WTC11 (cell line): ENCODE data around the gene TCL1B. TPM values are rescaled to one million over a fixed set of nuclear protein-coding genes. Genes with fewer than 3 reads are reported as not detected.

Source experiments
- ATAC-seq: fragments of 200-7000 bp; cut with Tn5 transposase; 2 replicates; pipeline ENCODE4 v1.10.0; 2021; ENCODE audit warnings: mild to moderate bottlenecking, moderate library complexity
- CTCF ChIA-PET: fragments of 300-600 bp; sonication (Branson Sonifier 250); formaldehyde crosslinking; loops from one replicate; lab custom pipeline; 2021; ENCODE audit warnings: antibody characterized with exemption; lab: Charles Lee
- POLR2A ChIA-PET: fragments of 350-600 bp; sonication (Branson Sonifier 250); formaldehyde crosslinking; loops from one replicate; lab custom pipeline; 2021; ENCODE audit warnings: antibody characterized with exemption; lab: Charles Lee
- DNase-seq: peaks from one replicate; pipeline ENCODE4 v3.0.0; 2021; ENCODE audit warnings: low spot score
- H3K27ac Mint-ChIP-seq: 2 replicates; pipeline ENCODE4 v1.8.0; 2021; ENCODE audit warnings: mixed read lengths
- H3K27me3 Mint-ChIP-seq: 2 replicates; pipeline ENCODE4 v1.8.0; 2021; ENCODE audit warnings: low read depth, mild to moderate bottlenecking, moderate library complexity, mixed read lengths
- H3K36me3 Mint-ChIP-seq: 2 replicates; pipeline ENCODE4 v1.8.0; 2021; ENCODE audit warnings: mixed read lengths
- H3K4me1 Mint-ChIP-seq: 2 replicates; pipeline ENCODE4 v1.8.0; 2022; ENCODE audit warnings: mixed read lengths
- H3K4me3 Mint-ChIP-seq: 2 replicates; pipeline ENCODE4 v1.8.0; 2021; ENCODE audit warnings: mild to moderate bottlenecking, moderate library complexity, mixed read lengths
- H3K9me3 Mint-ChIP-seq: 2 replicates; pipeline ENCODE4 v1.8.0; 2021; ENCODE audit warnings: mixed read lengths
- ATF6 ChIP-seq: sonication (generic); formaldehyde crosslinking; IDR thresholded peaks from 2 replicates; pipeline ENCODE4 v1.8.1; 2023; ENCODE audit warnings: mild to moderate bottlenecking, missing genetic modification reagents
- E2F1 ChIP-seq: sonication (generic); formaldehyde crosslinking; IDR thresholded peaks from 2 replicates; pipeline ENCODE4 v1.8.0; 2022; ENCODE audit warnings: mild to moderate bottlenecking, missing genetic modification reagents
- E2F4 ChIP-seq: sonication (generic); formaldehyde crosslinking; IDR thresholded peaks from 2 replicates; pipeline ENCODE4 v1.8.1; 2022; ENCODE audit warnings: low read depth, mild to moderate bottlenecking, moderate library complexity, missing genetic modification reagents, borderline replicate concordance
- GTF2I ChIP-seq: fragments of 250-450 bp; sonication (Bioruptor Pico); conservative IDR thresholded peaks from 2 replicates; pipeline ENCODE4 v1.4.0; 2021; ENCODE audit warnings: mild to moderate bottlenecking
- KAT7 ChIP-seq: sonication (generic); formaldehyde crosslinking; IDR thresholded peaks from 2 replicates; pipeline ENCODE4 v1.8.1; 2023; ENCODE audit warnings: missing genetic modification reagents, mild to moderate bottlenecking, borderline replicate concordance
- MLX ChIP-seq: sonication (generic); formaldehyde crosslinking; IDR thresholded peaks from 2 replicates; pipeline ENCODE4 v1.8.1; 2023; ENCODE audit warnings: mild to moderate bottlenecking, missing genetic modification reagents, moderate library complexity
- RORB ChIP-seq: fragments of 250-450 bp; sonication (Bioruptor Pico); IDR thresholded peaks from 2 replicates; pipeline ENCODE4 v1.9.0; 2021; ENCODE audit warnings: mild to moderate bottlenecking
- TCF7 ChIP-seq: sonication (generic); formaldehyde crosslinking; IDR thresholded peaks from 2 replicates; pipeline ENCODE4 v1.8.0; 2022; ENCODE audit warnings: mild to moderate bottlenecking, low read depth, missing genetic modification reagents, moderate library complexity
- USF2 ChIP-seq: sonication (generic); formaldehyde crosslinking; IDR thresholded peaks from 2 replicates; pipeline ENCODE4 v1.8.1; 2023; ENCODE audit warnings: mild to moderate bottlenecking, missing genetic modification reagents, moderate library complexity
- ZBTB21 ChIP-seq: sonication (generic); formaldehyde crosslinking; IDR thresholded peaks from 2 replicates; pipeline ENCODE4 v1.8.1; 2023; ENCODE audit warnings: mild to moderate bottlenecking, missing genetic modification reagents, borderline replicate concordance
- ZMAT4 ChIP-seq: fragments of 250-450 bp; sonication (Bioruptor Pico); IDR thresholded peaks from 2 replicates; pipeline ENCODE4 v1.9.0; 2021; ENCODE audit warnings: mild to moderate bottlenecking
- ZNF121 ChIP-seq: sonication (generic); formaldehyde crosslinking; IDR thresholded peaks from 2 replicates; pipeline ENCODE4 v1.8.0; 2023; ENCODE audit warnings: missing genetic modification reagents
- ZNF232 ChIP-seq: sonication (generic); formaldehyde crosslinking; IDR thresholded peaks from 2 replicates; pipeline ENCODE4 v1.8.0; 2022; ENCODE audit warnings: mild to moderate bottlenecking, missing genetic modification reagents
- ZNF281 ChIP-seq: sonication (generic); formaldehyde crosslinking; IDR thresholded peaks from 2 replicates; pipeline ENCODE4 v1.8.0; 2023; ENCODE audit warnings: mild to moderate bottlenecking, missing genetic modification reagents
- ZNF416 ChIP-seq: fragments of 250-450 bp; sonication (Bioruptor Pico); IDR thresholded peaks from 2 replicates; pipeline ENCODE4 v1.9.0; 2021; ENCODE audit warnings: mild to moderate bottlenecking, inconsistent platforms
- ZSCAN18 ChIP-seq: fragments of 250-450 bp; sonication (Bioruptor Pico); IDR thresholded peaks from 2 replicates; pipeline ENCODE4 v2.1.2; 2022; ENCODE audit warnings: mild to moderate bottlenecking, moderate library complexity
- total RNA-seq: library from RNA; stranded (reverse); gene quantifications from 3 replicates; pipeline ENCODE4 v1.2.3, GENCODE V29; 2021

Gene TCL1B
- total RNA-seq, 1 experiment from 2014 or later: 5.7 TPM

GRCh38 chr14:95645389-95645996, 40.7 kb upstream of the TCL1B start (continued):
- TF ChIP-seq E2F1 (CRISPR knock-in tag) (no peak), TCF7 (CRISPR knock-in tag) (no peak), ZMAT4 (CRISPR knock-in tag) (no peak), ZNF281 (CRISPR knock-in tag) (no peak), ZNF121 (CRISPR knock-in tag) (no peak), ZNF416 (CRISPR knock-in tag) (no peak), ZNF232 (CRISPR knock-in tag) (no peak), ATF6 (CRISPR knock-in tag) (no peak)
- TF ChIP-seq, all 79 proteins: peak for 0

GRCh38 chr14:95647926-95648325, 38.3 kb upstream of the TCL1B start:
- Mint-ChIP-seq H3K4me1 (peaks cover 19% of the 10 kb centered on the region), H3K27me3 (peaks cover 7% of the 10 kb centered on the region; the same call in 1 of the 2 replicates), H3K9me3 (no peaks in the 10 kb centered on the region), H3K27ac (no peak overlapping the region), H3K4me3 (no peak overlapping the region), H3K36me3 (no peaks in the 10 kb centered on the region)
- ChIA-PET POLR2A (no interaction called here), CTCF (interaction anchor here (1.1 kb wide), 1 partner anchor 38 kb away, joined by 3 read pairs; no protein-coding TSS in a partner anchor)
- TF ChIP-seq ZSCAN18 (CRISPR knock-in tag): no peak
- no peak for TF ChIP-seq USF2 (CRISPR knock-in tag)
- TF ChIP-seq MLX (CRISPR knock-in tag): no peak
- TF ChIP-seq KAT7 (CRISPR knock-in tag): no peak
- TF ChIP-seq E2F4 (CRISPR knock-in tag): no peak
- no peak for TF ChIP-seq ZBTB21 (CRISPR knock-in tag)
- TF ChIP-seq GTF2I (CRISPR knock-in tag): no peak
- TF ChIP-seq RORB (CRISPR knock-in tag): no peak
- ATAC-seq (no peak), DNase-seq (no peak)
